ENCODE measurements around the gene PPP2R3A.
A peak's percentile ranks its signal among the peaks of the same experiment; 100 is the strongest.

Gene PPP2R3A

GRCh38 chr3:135966962-135967274 is 1.4 kb downstream of the PPP2R3A start:
- H3K36me3 ChIP-seq (ENCODE audit: control insufficient read depth, insufficient read depth, low read length) = no peaks in the 10 kb centered on the region
- TF ChIP-seq, protein P1, sequence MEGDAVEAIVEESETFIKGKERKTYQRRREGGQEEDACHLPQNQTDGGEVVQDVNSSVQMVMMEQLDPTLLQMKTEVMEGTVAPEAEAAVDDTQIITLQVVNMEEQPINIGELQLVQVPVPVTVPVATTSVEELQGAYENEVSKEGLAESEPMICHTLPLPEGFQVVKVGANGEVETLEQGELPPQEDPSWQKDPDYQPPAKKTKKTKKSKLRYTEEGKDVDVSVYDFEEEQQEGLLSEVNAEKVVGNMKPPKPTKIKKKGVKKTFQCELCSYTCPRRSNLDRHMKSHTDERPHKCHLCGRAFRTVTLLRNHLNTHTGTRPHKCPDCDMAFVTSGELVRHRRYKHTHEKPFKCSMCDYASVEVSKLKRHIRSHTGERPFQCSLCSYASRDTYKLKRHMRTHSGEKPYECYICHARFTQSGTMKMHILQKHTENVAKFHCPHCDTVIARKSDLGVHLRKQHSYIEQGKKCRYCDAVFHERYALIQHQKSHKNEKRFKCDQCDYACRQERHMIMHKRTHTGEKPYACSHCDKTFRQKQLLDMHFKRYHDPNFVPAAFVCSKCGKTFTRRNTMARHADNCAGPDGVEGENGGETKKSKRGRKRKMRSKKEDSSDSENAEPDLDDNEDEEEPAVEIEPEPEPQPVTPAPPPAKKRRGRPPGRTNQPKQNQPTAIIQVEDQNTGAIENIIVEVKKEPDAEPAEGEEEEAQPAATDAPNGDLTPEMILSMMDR (IDR thresholded peaks at IDR 0.05) = no peak
- H3K4me2 ChIP-seq (ENCODE audit: low read length) = peak overlapping the region; percentile 96
- H3K79me2 ChIP-seq = peaks cover 43% of the 10 kb centered on the region
- no peaks in the 10 kb centered on the region for H3K27me3 ChIP-seq (ENCODE audit: control insufficient read depth, insufficient read depth, low read length)
- peaks cover 6% of the 10 kb centered on the region for H3K4me1 ChIP-seq
- no peak overlapping the region for H2AFZ ChIP-seq
- peak overlapping the region; percentile 90 for H3K4me3 ChIP-seq (ENCODE audit: low read depth, low read length)
- H3K9ac ChIP-seq = no peak overlapping the region
- no peaks in the 10 kb centered on the region for H3K9me3 ChIP-seq (ENCODE audit: control insufficient read depth, low read length)
- H3K27ac ChIP-seq = no peak overlapping the region

DNA sequence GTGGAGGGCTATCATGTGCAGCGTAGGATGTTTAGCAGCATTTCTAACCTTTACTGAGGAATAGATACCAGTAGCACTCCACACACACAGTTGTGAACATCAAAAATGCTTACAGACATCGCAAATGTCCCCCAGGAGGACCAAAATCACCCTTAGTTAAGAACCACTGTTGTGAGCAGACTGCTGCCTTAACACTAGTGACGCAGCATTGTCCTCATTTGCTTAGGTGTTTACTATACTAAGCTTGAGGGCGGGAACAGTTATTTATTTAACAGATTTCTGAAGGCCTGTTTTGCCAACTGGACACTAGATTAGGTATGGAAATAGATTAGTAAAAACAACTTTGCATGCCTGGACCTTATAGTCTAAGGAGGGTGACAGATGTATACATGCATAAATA is 2.3 kb downstream of the PPP2R3A start:
- H3K36me3 ChIP-seq (ENCODE audit: control insufficient read depth, insufficient read depth, low read length) = no peaks in the 10 kb centered on the region
- H3K9ac ChIP-seq = no peak overlapping the region
- TF ChIP-seq, protein P1 (IDR thresholded peaks at IDR 0.05) = no peak
- H3K4me2 ChIP-seq (ENCODE audit: low read length) = no peak overlapping the region
- no peak overlapping the region for H3K4me3 ChIP-seq (ENCODE audit: low read depth, low read length)
- no peak overlapping the region for H3K27ac ChIP-seq
- H3K4me1 ChIP-seq = peaks cover 6% of the 10 kb centered on the region
- no peak overlapping the region for H2AFZ ChIP-seq
- H3K9me3 ChIP-seq (ENCODE audit: control insufficient read depth, low read length) = no peaks in the 10 kb centered on the region
- no peaks in the 10 kb centered on the region for H3K27me3 ChIP-seq (ENCODE audit: control insufficient read depth, insufficient read depth, low read length)
- H3K79me2 ChIP-seq = peaks cover 48% of the 10 kb centered on the region

- no peak overlapping the region for H3K9ac ChIP-seq
- peaks cover 48% of the 10 kb centered on the region for H3K79me2 ChIP-seq
- no peak overlapping the region for H2AFZ ChIP-seq
- no peaks in the 10 kb centered on the region for H3K36me3 ChIP-seq (ENCODE audit: control insufficient read depth, insufficient read depth, low read length)
- no peaks in the 10 kb centered on the region for H3K9me3 ChIP-seq (ENCODE audit: control insufficient read depth, low read length)
- peaks cover 10% of the 10 kb centered on the region for H3K4me1 ChIP-seq
- H3K4me2 ChIP-seq (ENCODE audit: low read length) = no peak overlapping the region
- H3K4me3 ChIP-seq (ENCODE audit: low read depth, low read length) = no peak overlapping the region
- TF ChIP-seq, protein P1 (IDR thresholded peaks at IDR 0.05) = no peak
- no peak overlapping the region for H3K27ac ChIP-seq
- no peaks in the 10 kb centered on the region for H3K27me3 ChIP-seq (ENCODE audit: control insufficient read depth, insufficient read depth, low read length)
Observed at GRCh38 chr3:135970506-135971116, 5.1 kb downstream of the PPP2R3A start.

GRCh38 chr3:135973841-135974240 is 8.3 kb downstream of the PPP2R3A start:
- Histone ChIP-seq H3K9me3 (ENCODE audit: control insufficient read depth, low read length) (no peaks in the 10 kb centered on the region), H3K9ac (no peak overlapping the region), H2AFZ (no peak overlapping the region), H3K4me2 (ENCODE audit: low read length) (no peak overlapping the region), H3K36me3 (ENCODE audit: control insufficient read depth, insufficient read depth, low read length) (no peaks in the 10 kb centered on the region), H3K27ac (no peak overlapping the region), H3K4me1 (peaks cover 3% of the 10 kb centered on the region), H3K27me3 (ENCODE audit: control insufficient read depth, insufficient read depth, low read length) (no peaks in the 10 kb centered on the region), H3K4me3 (ENCODE audit: low read depth, low read length) (no peak overlapping the region), H3K79me2 (peaks cover 42% of the 10 kb centered on the region)
- TF ChIP-seq, protein P1 (IDR thresholded peaks at IDR 0.05) = no peak

GRCh38 chr3:135975053-135975452 is 9.5 kb downstream of the PPP2R3A start:
- TF ChIP-seq, protein P1 (IDR thresholded peaks at IDR 0.05) = no peak

More at GRCh38 chr3:135975053-135975452, 9.5 kb downstream of the PPP2R3A start:
- H3K9ac ChIP-seq = no peak overlapping the region
- H3K4me3 ChIP-seq (ENCODE audit: low read depth, low read length) = no peak overlapping the region
- no peaks in the 10 kb centered on the region for H3K27me3 ChIP-seq (ENCODE audit: control insufficient read depth, insufficient read depth, low read length)
- no peak overlapping the region for H3K27ac ChIP-seq
- H3K79me2 ChIP-seq = peaks cover 36% of the 10 kb centered on the region
- peaks cover 3% of the 10 kb centered on the region for H3K4me1 ChIP-seq
- no peak overlapping the region for H2AFZ ChIP-seq
- H3K9me3 ChIP-seq (ENCODE audit: control insufficient read depth, low read length) = no peaks in the 10 kb centered on the region
- H3K4me2 ChIP-seq (ENCODE audit: low read length) = no peak overlapping the region
- H3K36me3 ChIP-seq (ENCODE audit: control insufficient read depth, insufficient read depth, low read length) = no peaks in the 10 kb centered on the region

Data from parathyroid adenoma (tissue), 2 donors.